Activated naive CD8-positive, alpha-beta T cell treated with anti-CD3 and anti-CD28 coated beads, Interleukin-2, amount 50 U/mL, for 16 hours (primary cell): Measurements from ENCODE around the gene IL26.
A peak's percentile ranks its signal among the peaks of the same experiment; 100 is the strongest.
"Not testable (repeated sequence)": the region's sequence is repeated elsewhere in the genome, so short reads cannot be mapped to it uniquely, and the experiment has no call there.

Experiments used
- DNase-seq: peaks from one replicate; pipeline ENCODE4 v3.0.0-alpha.2; 2020; ENCODE audit warnings: low read depth, low spot score

IL26 gene

GRCh38 chr12:68240079-68240478 lies 14.5 kb upstream of the IL26 start:
- no peak for DNase-seq

- DNase-seq = no peak
These were observed 13.8 kb upstream of the IL26 start for GRCh38 chr12:68239309-68239982.

GRCh38 chr12:68237619-68238018 lies 12.0 kb upstream of the IL26 start:
- no peak for DNase-seq

GRCh38 chr12:68237078-68237477 lies 11.5 kb upstream of the IL26 start:
- DNase-seq = no peak

- DNase-seq = no peak
These were observed 10.9 kb upstream of the IL26 start for GRCh38 chr12:68236421-68237059.

- DNase-seq = no peak
These were observed 10.0 kb upstream of the IL26 start for GRCh38 chr12:68235576-68235975.

- no peak for DNase-seq
These were observed 8.5 kb upstream of the IL26 start for GRCh38 chr12:68234140-68234539.

GRCh38 chr12:68233498-68233897 lies 7.9 kb upstream of the IL26 start:
- DNase-seq = no peak

- DNase-seq = no peak
These were observed 6.1 kb upstream of the IL26 start for GRCh38 chr12:68231691-68232090.

- DNase-seq = no peak
These were observed 5.6 kb upstream of the IL26 start for GRCh38 chr12:68231229-68231628.

GRCh38 chr12:68229956-68230355 lies 4.3 kb upstream of the IL26 start:
- no peak for DNase-seq

- DNase-seq = no peak
These were observed 1.7 kb upstream of the IL26 start for GRCh38 chr12:68227356-68227755.

- no peak for DNase-seq
These were observed 861 bp downstream of the IL26 start for GRCh38 chr12:68224613-68225285.

GRCh38 chr12:68223067-68223747 lies 2.4 kb downstream of the IL26 start:
- DNase-seq = peak; percentile 50

- no peak for DNase-seq
These were observed 3.3 kb downstream of the IL26 start for GRCh38 chr12:68222326-68222725.

GRCh38 chr12:68221497-68221896 lies 4.1 kb downstream of the IL26 start:
- no peak for DNase-seq

- DNase-seq = no peak
These were observed 14.7 kb downstream of the IL26 start for GRCh38 chr12:68210875-68211274.

- DNase-seq = not testable (repeated sequence)
These were observed 16.4 kb downstream of the IL26 start for GRCh38 chr12:68209048-68209728.

GRCh38 chr12:68207276-68207675 lies 18.3 kb downstream of the IL26 start:
- DNase-seq = no peak

GRCh38 chr12:68206446-68206845 lies 19.2 kb downstream of the IL26 start:
- no peak for DNase-seq

- no peak for DNase-seq
These were observed 22.1 kb downstream of the IL26 start for GRCh38 chr12:68203460-68203875.

GRCh38 chr12:68200854-68201253 lies 24.8 kb downstream of the IL26 start:
- DNase-seq = no peak
